Ascending aorta (tissue), 2 donors: Measurements from ENCODE around the gene EPB41. TPM values are rescaled to one million over a fixed set of nuclear protein-coding genes. Genes with fewer than 3 reads are reported as not detected.
"Not testable (repeated sequence)": the region's sequence is repeated elsewhere in the genome, so short reads cannot be mapped to it uniquely, and the experiment has no call there.

Experiments used
- DNase-seq, 2 donors: peaks; one replicate each; pipeline ENCODE4 v3.0.0-alpha.2; 2019; ENCODE audit warnings: low spot score in 2 of 2
- H3K27ac ChIP-seq, 2 donors: fragments of 200-600 bp; sonication (generic); one replicate each; pipeline ENCODE4 v1.5.1; 2016 to 2017; ENCODE audit warnings: mild to moderate bottlenecking in 1 of 2
- H3K27me3 ChIP-seq: fragments of 200-600 bp; sonication (generic); one replicate; pipeline ENCODE4 v1.5.1; 2017
- H3K36me3 ChIP-seq, 2 donors: fragments of 200-600 bp; sonication (generic); one replicate each; pipeline ENCODE4 v1.5.1; 2016
- H3K4me1 ChIP-seq, 2 donors: fragments of 200-600 bp; sonication (generic); one replicate each; pipeline ENCODE4 v1.5.1; 2016 to 2017; ENCODE audit warnings: mild to moderate bottlenecking in 1 of 2
- H3K4me3 ChIP-seq, 2 donors: fragments of 200-600 bp; sonication (generic); one replicate each; pipeline ENCODE4 v1.5.1; 2016 to 2017; ENCODE audit warnings: mild to moderate bottlenecking in 1 of 2
- H3K9me3 ChIP-seq, 2 donors: fragments of 200-600 bp; sonication (generic); one replicate each; pipeline ENCODE4 v1.5.1; 2016
- CTCF ChIP-seq, 3 experiments: fragments of 200-600 bp in 2 of 3; fragments of 450-650 bp in 1 of 3; sonication (generic) in 2 of 3; IDR thresholded peaks; one replicate each; pipeline ENCODE4 v1.5.1; 2016 to 2019; ENCODE audit warnings: antibody characterized with exemption in 3 of 3, mild to moderate bottlenecking in 1 of 3, moderate library complexity in 1 of 3
- intact Hi-C: fragments of 100-400 bp; cut with DNase I; formaldehyde crosslinking; loops from one replicate; pipeline ENCODE4 v1.15.1; 2023
- total RNA-seq: library from RNA; depleted of rRNA; stranded (reverse); fragments of >200 nt; gene quantifications from one replicate; pipeline ENCODE4 v1.1.0, GENCODE V29; 2016

The EPB41 gene
- total RNA-seq, 1 donor from 2014 or later: 47.6 TPM

- Histone ChIP-seq H3K36me3 (no peaks in the 10 kb centered on the region), H3K27me3 (no peaks in the 10 kb centered on the region), H3K4me1 (no peaks in the 10 kb centered on the region), H3K9me3 (no peaks in the 10 kb centered on the region), H3K27ac (no peak overlapping the region), H3K4me3 (no peak overlapping the region)
- DNase-seq: no peak
- no peak for TF ChIP-seq CTCF (IDR thresholded peaks at IDR 0.05)
- intact Hi-C loops: no loop called here
Measured at GRCh38 chr1:28936528-28936927, 22.2 kb downstream of the EPB41 start.

GRCh38 chr1:28943581-28943980 lies 29.2 kb downstream of the EPB41 start:
- intact Hi-C loops, H3K9me3 ChIP-seq, H3K27ac ChIP-seq, H3K4me1 ChIP-seq, H3K27me3 ChIP-seq, H3K36me3 ChIP-seq, H3K4me3 ChIP-seq, DNase-seq: not testable (repeated sequence)

GRCh38 chr1:28950006-28950405 lies 35.6 kb downstream of the EPB41 start:
- H3K9me3 ChIP-seq: no peaks in the 10 kb centered on the region
- no peaks in the 10 kb centered on the region for H3K27me3 ChIP-seq
- no peak overlapping the region for H3K27ac ChIP-seq
- no peak for TF ChIP-seq CTCF (IDR thresholded peaks at IDR 0.05)
- H3K4me1 ChIP-seq: peaks cover 0 to 6% of the 10 kb centered on the region in 2 donors
- DNase-seq: no peak
- no peak overlapping the region for H3K4me3 ChIP-seq
- intact Hi-C loops: no loop called here
- H3K36me3 ChIP-seq: no peaks in the 10 kb centered on the region

- no peak overlapping the region for H3K27ac ChIP-seq
- no peaks in the 10 kb centered on the region for H3K36me3 ChIP-seq
- no peak for DNase-seq
- H3K4me1 ChIP-seq: peaks cover 0 to 6% of the 10 kb centered on the region in 2 donors
- no peak overlapping the region for H3K4me3 ChIP-seq
- no peaks in the 10 kb centered on the region for H3K27me3 ChIP-seq
- TF ChIP-seq CTCF (IDR thresholded peaks at IDR 0.05): no peak
- intact Hi-C loops: no loop called here
- no peaks in the 10 kb centered on the region for H3K9me3 ChIP-seq
Measured at GRCh38 chr1:28950449-28950848, 36.1 kb downstream of the EPB41 start.

- H3K4me3 ChIP-seq: no peak overlapping the region
- intact Hi-C loops: no loop called here
- H3K4me1 ChIP-seq: peaks cover 0 to 6% of the 10 kb centered on the region in 2 donors
- DNase-seq: no peak
- H3K27me3 ChIP-seq: no peaks in the 10 kb centered on the region
- no peaks in the 10 kb centered on the region for H3K36me3 ChIP-seq
- H3K9me3 ChIP-seq: no peaks in the 10 kb centered on the region
- H3K27ac ChIP-seq: no peak overlapping the region
- TF ChIP-seq CTCF (IDR thresholded peaks at IDR 0.05): no peak
Measured at GRCh38 chr1:28954126-28954726, 39.9 kb downstream of the EPB41 start.

GRCh38 chr1:28956038-28956464 lies 41.7 kb downstream of the EPB41 start:
- no peaks in the 10 kb centered on the region for H3K27me3 ChIP-seq

GRCh38 chr1:28962114-28962831 lies 47.9 kb downstream of the EPB41 start:
- H3K27me3 ChIP-seq, H3K36me3 ChIP-seq, intact Hi-C loops, H3K27ac ChIP-seq, H3K9me3 ChIP-seq, H3K4me3 ChIP-seq, DNase-seq, H3K4me1 ChIP-seq: not testable (repeated sequence)

More at GRCh38 chr1:28956038-28956464, 41.7 kb downstream of the EPB41 start:
- Histone ChIP-seq H3K9me3 (no peaks in the 10 kb centered on the region), H3K36me3 (no peaks in the 10 kb centered on the region), H3K27ac (no peak overlapping the region), H3K4me1 (peaks cover 0 to 6% of the 10 kb centered on the region in 2 donors), H3K4me3 (no peak overlapping the region)
- TF ChIP-seq CTCF (IDR thresholded peaks at IDR 0.05): no peak
- intact Hi-C loops: no loop called here
- no peak for DNase-seq
